H1 (cell line): ENCODE data around the gene ASAP3. TPM values are rescaled to one million over a fixed set of nuclear protein-coding genes. Genes with fewer than 3 reads are reported as not detected.

Experiments used
- ASH2L ChIP-seq: fragments of 200-600, 300-600 bp; sonication (generic); IDR thresholded peaks from one replicate; pipeline ENCODE4 v1.7.1; 2017; ENCODE audit warnings: low read length
- EGR1 ChIP-seq: IDR thresholded peaks from 2 replicates; pipeline ENCODE4 v1.6.1; 2011; ENCODE audit warnings: low read depth, low read length, borderline replicate concordance
- HDAC2 ChIP-seq, 2 experiments: fragments of 300-600 bp in 1 of 2; sonication (generic) in 1 of 2; IDR thresholded peaks; 2 replicates each; pipeline ENCODE4 v1.6.1; 2011 to 2012; ENCODE audit warnings: low read depth in 2 of 2, low read length in 2 of 2, mild to moderate bottlenecking in 2 of 2, moderate library complexity in 2 of 2, borderline replicate concordance in 1 of 2, inconsistent platforms in 1 of 2
- polyA plus RNA-seq, 7 experiments: library from polyadenylated mRNA; depleted of rRNA in 3 of 7; stranded (reverse) in 5 of 7; unstranded in 2 of 7; fragments of >200 nt in 5 of 7; fragments of 200-250 nt in 2 of 7; gene quantifications; 1 replicate in 5 of 7; 2 replicates in 1 of 7; 4 replicates in 1 of 7; pipeline versions ENCODE4 v1.2.1 to v1.2.3, GENCODE V29; 2011 to 2013; ENCODE audit warnings: missing spikeins in 2 of 7, mixed read lengths in 2 of 7
- total RNA-seq: library from RNA; stranded (reverse); fragmentation: NEBNext Ultra II Directional; extraction: Animal tissue kit (Norgen Biotek cat#: 25700); gene quantifications from 2 replicates; pipeline ENCODE4 v1.2.1, GENCODE V29; 2021

ASAP3 gene
- total and polyA plus RNA-seq, 2 of the 8 experiments (the other 6 are each of a cell fraction or from before 2014, with no cell fraction given), result 53.1 to 58.0 TPM

DNA sequence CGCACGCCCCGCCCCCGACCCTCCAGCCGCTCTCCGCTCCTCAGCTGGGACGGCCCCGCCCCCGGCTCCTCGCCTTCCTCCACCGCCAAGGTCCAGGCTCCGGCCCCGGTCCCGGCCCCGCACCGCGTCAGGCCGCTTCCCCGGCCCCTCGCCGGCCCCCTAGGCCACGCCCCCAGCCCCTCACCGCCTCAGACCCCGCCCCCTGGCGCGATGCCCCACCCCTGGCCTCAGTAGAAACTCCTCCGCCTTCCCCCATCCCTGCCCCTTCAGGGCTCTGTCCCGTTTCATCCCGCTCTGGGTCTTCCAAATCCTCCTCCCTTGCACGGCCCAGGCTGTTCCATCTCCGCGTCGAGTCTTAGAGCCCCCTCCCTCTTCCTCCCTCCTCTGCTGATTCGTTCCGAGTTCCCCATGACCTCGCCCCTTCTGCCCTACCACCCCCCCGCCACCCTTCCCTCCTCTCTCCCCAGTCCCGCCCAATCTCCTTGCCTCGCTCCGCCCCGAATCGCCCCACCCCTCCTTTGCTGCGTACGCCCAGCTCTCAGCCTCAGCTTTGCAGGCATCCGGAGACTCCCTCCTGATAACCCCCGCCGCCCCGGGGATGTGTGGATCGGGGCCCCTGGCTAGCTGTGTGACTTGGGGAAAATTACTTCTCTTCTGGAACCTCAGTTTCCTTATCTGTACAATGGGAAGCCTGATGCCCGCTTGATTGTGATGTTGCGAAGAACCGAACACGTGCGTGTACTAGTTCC is 448 bp upstream of the ASAP3 start (continued):
- TF ChIP-seq HDAC2 (IDR thresholded peaks at IDR 0.05; ENCODE audit: borderline replicate concordance in 1 of 2, low read depth in 2 of 2, low read length in 2 of 2), result peak in 1 of 2 experiments; percentile 97; a peak in 2 of 4 replicates
- TF ChIP-seq EGR1, result no peak
- TF ChIP-seq ASH2L, result peak; percentile 24
